SK-N-MC (cell line): Measurements from ENCODE around the gene CLIP3.

Experiments used
- EZH2 ChIP-seq: fragments of 200-600 bp; sonication (generic); IDR thresholded peaks from one replicate; pipeline ENCODE4 v1.6.1; 2017; ENCODE audit warnings: antibody characterized with exemption
- FOXP2 ChIP-seq: optimal IDR thresholded peaks from 2 replicates; pipeline ENCODE3; 2011; ENCODE audit warnings: mild to moderate bottlenecking, moderate library complexity; ENCODE audit not compliant: insufficient read depth; ENCODE audit errors: extremely low read length, control extremely low read depth
- POLR2AphosphoS5 ChIP-seq: IDR thresholded peaks from 2 replicates; pipeline ENCODE4 v1.6.1; 2012; ENCODE audit warnings: mild to moderate bottlenecking, low read depth, low read length, borderline replicate concordance

- TF ChIP-seq POLR2AphosphoS5 (no peak), EZH2 (no peak), FOXP2 (no peak)
Observed at GRCh38 chr19:36047835-36048234, 15.2 kb upstream of the CLIP3 start.
